H9 (cell line): ENCODE measurements around the gene ANKFY1. TPM values are rescaled to one million over a fixed set of nuclear protein-coding genes. Genes with fewer than 3 reads are reported as not detected.

Source experiments
- DNase-seq: peaks from one replicate; pipeline ENCODE4 v3.0.0-alpha.2; 2017
- H2AFZ ChIP-seq: one replicate; pipeline ENCODE4 v1.6.1; 2013; ENCODE audit warnings: mild to moderate bottlenecking, low read length, control low read depth, moderate library complexity
- H2AK5ac ChIP-seq: 2 replicates; pipeline ENCODE4 v1.6.1; 2013; ENCODE audit warnings: low read length, control low read depth, mixed read lengths; ENCODE audit not compliant: insufficient read length
- H2BK120ac ChIP-seq: one replicate; pipeline ENCODE4 v1.6.1; 2013; ENCODE audit warnings: low read depth, mild to moderate bottlenecking, low read length, control low read depth, inconsistent platforms; ENCODE audit not compliant: poor library complexity, severe bottlenecking
- H2BK12ac ChIP-seq: 2 replicates; pipeline ENCODE4 v1.6.1; 2013; ENCODE audit warnings: low read length, control low read depth, mixed read lengths, low read depth; ENCODE audit not compliant: insufficient read length
- H2BK15ac ChIP-seq: 2 replicates; pipeline ENCODE4 v1.6.1; 2013; ENCODE audit warnings: low read depth, low read length, control low read depth
- H2BK20ac ChIP-seq: one replicate; pipeline ENCODE4 v1.6.1; 2013; ENCODE audit warnings: low read depth, mild to moderate bottlenecking, low read length, control low read depth, inconsistent platforms; ENCODE audit not compliant: poor library complexity, severe bottlenecking
- H2BK5ac ChIP-seq: 2 replicates; pipeline ENCODE4 v1.6.1; 2013; ENCODE audit warnings: low read length, control low read depth, mixed read lengths; ENCODE audit not compliant: insufficient read length
- H3K14ac ChIP-seq: 2 replicates; pipeline ENCODE4 v1.6.1; 2013; ENCODE audit warnings: low read length, control low read depth; ENCODE audit not compliant: insufficient read depth
- H3K18ac ChIP-seq: 2 replicates; pipeline ENCODE4 v1.6.1; 2013; ENCODE audit warnings: low read depth, mild to moderate bottlenecking, mixed read lengths, low read length, control low read depth; ENCODE audit not compliant: insufficient read length
- H3K23ac ChIP-seq: 2 replicates; pipeline ENCODE4 v1.6.1; 2013; ENCODE audit warnings: low read length, control low read depth, mixed read lengths, low read depth; ENCODE audit not compliant: insufficient read length
- H3K23me2 ChIP-seq: 2 replicates; pipeline ENCODE4 v1.6.1; 2013; ENCODE audit warnings: low read depth, mild to moderate bottlenecking, mixed read lengths, low read length, control low read depth; ENCODE audit not compliant: insufficient read length, poor library complexity, severe bottlenecking
- H3K27ac ChIP-seq: 2 replicates; pipeline ENCODE4 v1.5.1; 2013; ENCODE audit warnings: low read length, control low read depth, mixed read lengths, low read depth; ENCODE audit not compliant: insufficient read length
- H3K27me3 ChIP-seq: 2 replicates; pipeline ENCODE4 v1.6.1; 2013; ENCODE audit warnings: low read length, control low read depth, inconsistent platforms; ENCODE audit not compliant: insufficient read depth
- H3K4ac ChIP-seq: 2 replicates; pipeline ENCODE4 v1.6.1; 2013; ENCODE audit warnings: low read depth, mild to moderate bottlenecking, control low read depth, inconsistent platforms, low read length, moderate library complexity
- H3K4me1 ChIP-seq: 2 replicates; pipeline ENCODE4 v1.6.1; 2013; ENCODE audit warnings: low read length, control low read depth, inconsistent platforms; ENCODE audit not compliant: insufficient read depth
- H3K4me2 ChIP-seq: 2 replicates; pipeline ENCODE4 v1.6.1; 2013; ENCODE audit warnings: low read length, control low read depth, mixed read lengths; ENCODE audit not compliant: insufficient read length, insufficient read depth
- H3K56ac ChIP-seq: 2 replicates; pipeline ENCODE4 v1.6.1; 2013; ENCODE audit warnings: low read depth, mild to moderate bottlenecking, mixed read lengths, low read length, control low read depth; ENCODE audit not compliant: insufficient read length
- H3K79me1 ChIP-seq: 2 replicates; pipeline ENCODE4 v1.6.1; 2013; ENCODE audit warnings: low read depth, mild to moderate bottlenecking, moderate library complexity, low read length, control low read depth, inconsistent platforms; ENCODE audit not compliant: insufficient read depth, poor library complexity, severe bottlenecking
- H3K79me2 ChIP-seq: 2 replicates; pipeline ENCODE4 v1.6.1; 2013; ENCODE audit warnings: low read length, control low read depth, inconsistent platforms; ENCODE audit not compliant: insufficient read depth
- H3K9ac ChIP-seq: 2 replicates; pipeline ENCODE4 v1.6.1; 2013; ENCODE audit warnings: low read length, control low read depth, mixed read lengths; ENCODE audit not compliant: insufficient read length; ENCODE audit errors: extremely low read depth
- H3K9me3 ChIP-seq: one replicate; pipeline ENCODE4 v1.6.1; 2013; ENCODE audit warnings: low read depth, low read length, inconsistent platforms; ENCODE audit not compliant: control insufficient read depth
- H3T11ph ChIP-seq: one replicate; pipeline ENCODE4 v1.6.1; 2013; ENCODE audit warnings: mild to moderate bottlenecking, low read length, control low read depth, inconsistent platforms
- H4K20me1 ChIP-seq: one replicate; pipeline ENCODE4 v1.6.1; 2013; ENCODE audit not compliant: control insufficient read depth, insufficient read length, insufficient read depth
- H4K5ac ChIP-seq: 2 replicates; pipeline ENCODE4 v1.6.1; 2013; ENCODE audit warnings: low read depth, mild to moderate bottlenecking, mixed read lengths, low read length, control low read depth; ENCODE audit not compliant: insufficient read length
- H4K8ac ChIP-seq: replicated peaks from 2 replicates; pipeline ENCODE4 v1.6.1; 2013; ENCODE audit warnings: low read length, control low read depth, mixed read lengths, low read depth; ENCODE audit not compliant: insufficient read length
- H4K91ac ChIP-seq: 2 replicates; pipeline ENCODE4 v1.6.1; 2013; ENCODE audit warnings: low read depth, mild to moderate bottlenecking, moderate library complexity, mixed read lengths, low read length, control low read depth; ENCODE audit not compliant: insufficient read length
- H3K27ac Mint-ChIP-seq, 3 experiments: 2 replicates in 2 of 3; 3 replicates in 1 of 3; pipeline ENCODE4 v1.8.0; 2020 to 2021; ENCODE audit warnings: mixed read lengths in 3 of 3, mild to moderate bottlenecking in 1 of 3, moderate library complexity in 1 of 3
- H3K27me3 Mint-ChIP-seq: 2 replicates; pipeline ENCODE4 v1.8.0; 2021; ENCODE audit warnings: low read depth, mild to moderate bottlenecking, moderate library complexity, mixed read lengths
- H3K36me3 Mint-ChIP-seq, 3 experiments: 2 replicates in 2 of 3; 3 replicates in 1 of 3; pipeline ENCODE4 v1.8.0; 2020 to 2021; ENCODE audit warnings: low read depth in 3 of 3, mixed read lengths in 3 of 3; ENCODE audit not compliant: insufficient read depth in 1 of 3
- H3K4me1 Mint-ChIP-seq, 2 experiments: 2 replicates each; pipeline ENCODE4 v1.8.0; 2020; ENCODE audit warnings: mixed read lengths in 2 of 2
- H3K4me3 Mint-ChIP-seq, 2 experiments: 2 replicates in 1 of 2; 3 replicates in 1 of 2; pipeline ENCODE4 v1.8.0; 2020 to 2021; ENCODE audit warnings: mild to moderate bottlenecking in 2 of 2, mixed read lengths in 2 of 2, moderate library complexity in 1 of 2
- H3K9me3 Mint-ChIP-seq, 2 experiments: 2 replicates in 1 of 2; 3 replicates in 1 of 2; pipeline ENCODE4 v1.8.0; 2020; ENCODE audit warnings: mild to moderate bottlenecking in 2 of 2, mixed read lengths in 2 of 2, moderate library complexity in 1 of 2
- CTCF ChIP-seq: fragments of 200-600 bp; sonication (generic); conservative IDR thresholded peaks from 3 replicates; pipeline ENCODE4 v1.8.0; 2021; ENCODE audit warnings: antibody characterized with exemption, mild to moderate bottlenecking
- WGBS: extraction: QIAGEN DNeasy Blood & Tissue Kit; methylation state at CpG from one replicate; pipeline ENCODE4 v1.1.7; 2013; ENCODE audit warnings: missing lambda C conversion rate, low lambda C conversion rate, mixed read lengths; ENCODE audit not compliant: insufficient read length; ENCODE audit errors: extremely low coverage; 5-methylcytosine and 5-hydroxymethylcytosine counted together
- total RNA-seq: library from RNA; stranded (reverse); gene quantifications from 2 replicates; pipeline ENCODE4 v1.2.1, GENCODE V29; 2021

The ANKFY1 gene
- total RNA-seq, 1 experiment from 2014 or later = 51.9 TPM

DNA sequence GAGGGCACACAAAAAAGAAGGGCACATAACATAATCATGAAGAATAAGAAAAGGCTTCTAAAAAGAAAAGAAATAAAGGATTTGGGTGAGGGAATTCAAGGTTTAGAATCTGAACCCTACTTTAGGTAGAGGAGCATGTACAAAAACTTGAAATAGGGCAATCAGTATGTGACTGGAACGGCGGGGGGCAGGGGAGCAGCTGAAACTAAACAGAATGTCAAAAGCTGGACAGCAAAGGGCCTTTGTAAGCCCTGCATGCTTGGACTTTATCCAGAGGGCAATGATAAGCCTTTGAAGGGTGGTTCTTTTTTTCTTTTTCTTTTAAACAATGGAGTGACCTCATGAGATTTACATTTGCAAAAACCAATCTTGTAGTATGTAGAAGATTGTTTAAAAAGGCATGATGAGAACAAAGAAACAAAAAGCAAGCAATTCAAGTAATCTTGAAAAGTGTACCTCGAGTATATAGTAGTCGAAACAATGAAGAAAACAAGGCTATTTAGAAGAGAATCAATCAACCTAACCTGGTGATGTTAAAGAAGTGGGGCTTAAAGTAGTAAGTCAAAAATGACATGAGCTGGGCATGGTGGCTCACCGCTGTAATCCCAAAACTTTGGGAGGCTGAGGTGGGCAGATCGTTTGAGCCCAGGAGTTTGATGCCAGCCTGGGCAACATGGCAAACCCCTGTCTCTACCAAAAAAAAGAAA, 46.7 kb upstream of the ANKFY1 start:
- DNase-seq = no peak
- H4K20me1 ChIP-seq = peaks cover 2% of the 10 kb centered on the region
- H3K4ac ChIP-seq = no peak overlapping the region
- no peak overlapping the region for H4K91ac ChIP-seq
- peak overlapping the region in 2 of 3 experiments; percentile 41; a peak in 3 of 7 replicates for H3K27ac Mint-ChIP-seq
- no peaks in the 10 kb centered on the region for H3K9me3 ChIP-seq
- H3K36me3 Mint-ChIP-seq = peaks cover 24 to 53% (median 34%) of the 10 kb centered on the region in 3 experiments
- no peaks in the 10 kb centered on the region for H3K23me2 ChIP-seq
- H3K27me3 ChIP-seq = no peaks in the 10 kb centered on the region
- H3T11ph ChIP-seq = no peak overlapping the region
- no peak overlapping the region for H4K8ac ChIP-seq
- no CpG with 5 or more reads among the region's 6 CpGs for WGBS
- no peak overlapping the region for H3K23ac ChIP-seq
- H3K79me1 ChIP-seq = peaks cover 4% of the 10 kb centered on the region
- no peak overlapping the region for H3K27ac ChIP-seq
- no peaks in the 10 kb centered on the region for H3K27me3 Mint-ChIP-seq
- peaks cover 40% of the 10 kb centered on the region; the same call in 1 of the 2 replicates for H3K79me2 ChIP-seq
- H4K5ac ChIP-seq = no peak overlapping the region
- H2BK20ac ChIP-seq = no peak overlapping the region
- H3K14ac ChIP-seq = no peak overlapping the region
- H3K4me1 ChIP-seq = peaks cover 11% of the 10 kb centered on the region; the same call in 1 of the 2 replicates
- H2BK120ac ChIP-seq = no peak overlapping the region
- no peak for TF ChIP-seq CTCF
- H2BK5ac ChIP-seq = no peak overlapping the region
- H2BK15ac ChIP-seq = no peak overlapping the region
- no peak overlapping the region for H3K9ac ChIP-seq
- no peak overlapping the region for H3K18ac ChIP-seq
- H2AFZ ChIP-seq = no peak overlapping the region
- H3K4me2 ChIP-seq = no peak overlapping the region
- H2BK12ac ChIP-seq = no peak overlapping the region
- H3K56ac ChIP-seq = no peak overlapping the region
- H3K4me3 Mint-ChIP-seq = no peak overlapping the region; a peak in 1 of 5 replicates
- H3K4me1 Mint-ChIP-seq = peaks cover 70 to 73% of the 10 kb centered on the region in 2 experiments
- H2AK5ac ChIP-seq = no peak overlapping the region
- peaks cover 13 to 16% of the 10 kb centered on the region in 2 experiments for H3K9me3 Mint-ChIP-seq
